M059J (cell line): Measurements from ENCODE around the gene SULT1C2. TPM values are rescaled to one million over a fixed set of nuclear protein-coding genes. Genes with fewer than 3 reads are reported as not detected.
"Not testable (repeated sequence)": the region's sequence is repeated elsewhere in the genome, so short reads cannot be mapped to it uniquely, and the experiment has no call there.

Experiments
- DNase-seq: peaks from one replicate; pipeline ENCODE4 v3.0.0-alpha.2; 2012; ENCODE audit warnings: low read depth
- total RNA-seq: library from RNA; depleted of rRNA; stranded (reverse); fragments of >200 nt; shearing (Covaris generic); gene quantifications from 2 replicates; pipeline ENCODE4 v1.2.3, GENCODE V29; 2014; rRNA removed

The SULT1C2 gene
- total RNA-seq: 0.22 TPM in 1 of 2 replicates, not detected in the other

GRCh38 chr2:108288534-108289106, at the start of gene SULT1C2:
TSS of gene SULT1C2 (plus strand) at chr2:108288895. CDS start at chr2:108293668, 4,773 bp downstream.
- no peak for DNase-seq

- no peak for DNase-seq
Measured at GRCh38 chr2:108239786-108240185, 48.9 kb upstream of the SULT1C2 start, which contains the start of gene SULT1C3. TSS of gene SULT1C3 (plus strand) at chr2:108239968. CDS start at chr2:108247195, 7,227 bp downstream.

DNA sequence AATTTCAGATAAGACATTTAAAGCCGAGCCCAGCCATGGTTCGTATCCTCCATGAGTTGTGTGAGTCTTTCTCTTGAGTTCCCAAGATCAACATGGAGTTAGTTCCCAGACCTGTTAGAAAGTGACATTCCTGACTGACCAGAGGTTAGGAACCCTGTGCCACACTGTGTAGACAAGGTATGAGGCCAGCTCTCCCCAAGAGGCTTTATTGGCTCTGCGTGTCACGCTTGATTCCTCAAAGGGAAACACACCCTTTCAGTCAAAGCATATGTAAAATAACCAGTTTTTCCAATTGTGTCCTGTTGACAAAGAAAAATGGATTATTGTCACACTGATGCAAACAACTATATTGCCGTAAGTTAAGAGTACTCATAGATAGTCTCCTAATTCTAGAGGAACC, 47.7 kb upstream of the SULT1C2 start:
- DNase-seq: peak; percentile 13

DNA sequence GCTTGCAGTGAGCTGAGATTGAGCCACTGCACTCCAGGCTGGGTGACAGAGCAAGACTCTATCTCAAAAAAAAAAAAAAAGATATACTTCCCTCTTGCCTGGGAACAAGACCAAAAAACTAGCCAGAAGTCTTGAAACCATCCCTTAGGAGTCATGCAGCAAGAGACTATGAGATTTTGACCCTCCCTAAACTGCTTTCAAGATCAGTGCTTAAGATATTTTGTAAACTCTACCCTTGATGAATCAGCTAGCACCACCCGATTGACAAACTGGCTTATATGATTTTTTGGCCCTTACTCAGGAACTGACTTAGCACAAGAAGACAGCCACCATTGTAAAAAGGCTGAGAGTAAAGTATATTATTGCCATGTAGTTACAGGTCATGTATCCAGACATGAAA, 45.1 kb upstream of the SULT1C2 start:
- peak; percentile 47 for DNase-seq

- DNase-seq: no peak
Measured at GRCh38 chr2:108244667-108245414, 43.9 kb upstream of the SULT1C2 start.

DNA sequence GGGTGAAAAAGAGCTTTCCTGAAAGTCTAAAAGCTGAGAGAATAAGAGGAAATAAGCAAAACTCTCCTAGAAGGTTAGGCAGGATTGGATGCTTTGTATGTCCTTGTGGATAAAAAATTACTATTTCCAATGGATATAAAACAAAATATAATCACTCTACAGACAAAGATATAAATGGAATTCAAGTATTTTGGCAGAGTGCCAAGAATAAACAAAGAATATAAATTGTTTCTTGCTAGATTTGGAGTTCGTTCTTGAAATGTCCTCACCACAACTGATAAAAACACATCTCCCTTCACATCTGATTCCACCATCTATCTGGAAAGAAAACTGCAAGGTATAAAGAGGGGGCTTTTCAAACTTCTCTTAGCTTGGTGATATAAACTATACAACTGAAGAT, 35.6 kb upstream of the SULT1C2 start:
- no peak for DNase-seq

- DNase-seq: no peak
Measured at GRCh38 chr2:108257757-108258331, 30.9 kb upstream of the SULT1C2 start.

DNA sequence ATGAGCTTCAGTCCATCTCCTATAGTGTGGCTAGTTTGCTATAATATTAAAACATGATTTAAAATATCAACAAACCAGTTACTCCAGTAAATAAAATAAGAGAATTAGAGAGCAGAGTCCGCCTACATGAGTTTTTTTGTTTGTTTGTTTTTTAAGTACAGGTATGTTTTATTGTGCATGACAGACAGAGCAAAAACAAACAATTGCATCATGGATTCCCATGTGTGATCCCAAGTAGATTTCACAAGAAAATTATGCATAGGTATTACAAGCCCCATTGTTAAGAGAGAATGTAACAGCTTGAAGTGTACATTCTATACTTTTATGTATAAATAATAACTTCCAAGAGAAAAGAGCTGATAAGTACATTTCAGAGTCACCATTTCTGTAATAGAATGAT, 27.9 kb upstream of the SULT1C2 start:
- DNase-seq: no peak

- no peak for DNase-seq
Measured at GRCh38 chr2:108262036-108262435, 26.7 kb upstream of the SULT1C2 start.

- DNase-seq: no peak
Measured at GRCh38 chr2:108263401-108263800, 25.3 kb upstream of the SULT1C2 start.

GRCh38 chr2:108266218-108266617, 22.5 kb upstream of the SULT1C2 start:
- no peak for DNase-seq

GRCh38 chr2:108267101-108267500, 21.6 kb upstream of the SULT1C2 start:
- peak; percentile 52 for DNase-seq

- peak; percentile 92 for DNase-seq
Measured at GRCh38 chr2:108268001-108268400, 20.7 kb upstream of the SULT1C2 start.

GRCh38 chr2:108270346-108270745, 18.3 kb upstream of the SULT1C2 start:
- DNase-seq: no peak

- DNase-seq: peak; percentile 46
Measured at GRCh38 chr2:108270768-108271506, 17.8 kb upstream of the SULT1C2 start.

GRCh38 chr2:108271691-108272253, 16.9 kb upstream of the SULT1C2 start:
- DNase-seq: peak; percentile 91

DNA sequence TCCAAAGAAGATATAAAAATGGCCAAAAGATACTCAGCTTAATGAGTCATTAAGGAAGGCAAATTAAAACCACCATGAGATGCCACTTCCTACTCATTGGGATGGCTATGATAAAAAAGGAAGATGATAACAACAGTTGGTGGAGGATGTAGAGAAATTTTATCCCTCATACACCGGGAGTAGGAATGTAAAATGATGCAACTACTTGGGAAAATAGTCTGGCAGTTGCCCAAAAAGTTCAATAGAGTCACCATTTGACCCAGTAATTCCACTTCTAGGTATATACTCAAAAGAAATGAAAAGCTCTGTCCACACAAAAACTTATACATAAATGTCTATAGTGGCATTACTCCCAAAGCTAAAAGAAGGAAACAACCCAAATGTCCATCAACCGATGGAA, 10.1 kb upstream of the SULT1C2 start:
- peak; percentile 26 for DNase-seq

- DNase-seq: no peak
Measured at GRCh38 chr2:108279468-108279867, 9.2 kb upstream of the SULT1C2 start.

DNA sequence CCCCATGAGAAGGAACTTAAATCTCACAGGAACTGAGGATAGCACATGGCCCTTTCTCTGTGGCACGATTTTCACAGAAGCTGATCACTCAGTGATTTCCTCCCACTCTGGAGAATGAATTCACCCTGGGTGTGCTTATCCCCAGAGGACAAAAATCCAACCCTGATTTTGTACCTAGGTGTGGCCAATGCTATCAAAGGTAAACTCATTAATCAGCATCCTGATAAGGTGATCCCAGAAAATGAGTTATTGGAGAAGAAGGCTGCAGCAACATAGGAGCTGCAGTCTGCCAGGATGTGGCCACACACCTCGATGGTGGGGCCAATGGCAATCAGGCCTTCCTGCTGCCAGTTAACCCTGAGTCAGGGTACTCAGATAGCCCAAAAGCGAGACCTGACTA, 8.2 kb upstream of the SULT1C2 start:
- no peak for DNase-seq

DNA sequence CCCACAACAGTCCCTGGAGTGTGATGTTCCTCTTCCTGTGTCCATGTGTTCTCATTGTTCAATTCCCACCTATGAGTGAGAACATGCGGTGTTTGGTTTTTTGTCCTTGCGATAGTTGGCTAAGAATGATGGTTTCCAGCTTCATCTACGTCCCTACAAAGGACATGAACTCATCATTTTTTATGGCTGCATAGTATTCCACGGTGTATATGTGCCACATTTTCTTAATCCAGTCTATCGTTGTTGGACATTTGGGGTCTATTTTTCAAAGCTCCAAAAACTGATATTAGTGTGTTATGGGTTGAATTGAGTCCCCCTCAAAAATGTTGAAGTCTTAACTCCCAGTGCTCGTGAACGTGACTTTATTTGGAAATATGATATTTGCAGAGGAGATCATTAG, 4.1 kb upstream of the SULT1C2 start:
- not testable (repeated sequence) for DNase-seq

- DNase-seq: no peak
Measured at GRCh38 chr2:108285616-108286015, 3.1 kb upstream of the SULT1C2 start.

- DNase-seq: no peak
Measured at GRCh38 chr2:108287169-108287568, 1.5 kb upstream of the SULT1C2 start.
